Stimulated activated memory B cell treated with anti-CD40 and anti-IgM and Interleukin-4, amounts not matched to agents 10 μg/mL and 1 μg/mL and 100 μg/mL, for 72 hours (primary cell): ENCODE data around the gene RAB3B.
A peak's percentile ranks its signal among the peaks of the same experiment; 100 is the strongest.
"Not testable (repeated sequence)": the region's sequence is repeated elsewhere in the genome, so short reads cannot be mapped to it uniquely, and the experiment has no call there.

Experiments
- ATAC-seq: fragments of 150-1000 bp; cut with Tn5 transposase; 2 replicates; pipeline ENCODE4 v1.10.0; 2021
- H3K27ac Mint-ChIP-seq: one replicate; pipeline ENCODE4 v1.8.0; 2022; ENCODE audit warnings: mild to moderate bottlenecking, mixed read lengths
- H3K27me3 Mint-ChIP-seq: one replicate; pipeline ENCODE4 v1.8.0; 2022; ENCODE audit warnings: mixed read lengths
- H3K36me3 Mint-ChIP-seq: one replicate; pipeline ENCODE4 v1.8.0; 2022; ENCODE audit warnings: mixed read lengths
- H3K4me1 Mint-ChIP-seq: one replicate; pipeline ENCODE4 v1.8.0; 2022; ENCODE audit warnings: mixed read lengths
- H3K4me3 Mint-ChIP-seq: one replicate; pipeline ENCODE4 v1.8.0; 2022; ENCODE audit warnings: mild to moderate bottlenecking, moderate library complexity, mixed read lengths
- H3K9me3 Mint-ChIP-seq: one replicate; pipeline ENCODE4 v1.8.0; 2022; ENCODE audit warnings: mixed read lengths

RAB3B gene, protein sequence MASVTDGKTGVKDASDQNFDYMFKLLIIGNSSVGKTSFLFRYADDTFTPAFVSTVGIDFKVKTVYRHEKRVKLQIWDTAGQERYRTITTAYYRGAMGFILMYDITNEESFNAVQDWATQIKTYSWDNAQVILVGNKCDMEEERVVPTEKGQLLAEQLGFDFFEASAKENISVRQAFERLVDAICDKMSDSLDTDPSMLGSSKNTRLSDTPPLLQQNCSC

DNA sequence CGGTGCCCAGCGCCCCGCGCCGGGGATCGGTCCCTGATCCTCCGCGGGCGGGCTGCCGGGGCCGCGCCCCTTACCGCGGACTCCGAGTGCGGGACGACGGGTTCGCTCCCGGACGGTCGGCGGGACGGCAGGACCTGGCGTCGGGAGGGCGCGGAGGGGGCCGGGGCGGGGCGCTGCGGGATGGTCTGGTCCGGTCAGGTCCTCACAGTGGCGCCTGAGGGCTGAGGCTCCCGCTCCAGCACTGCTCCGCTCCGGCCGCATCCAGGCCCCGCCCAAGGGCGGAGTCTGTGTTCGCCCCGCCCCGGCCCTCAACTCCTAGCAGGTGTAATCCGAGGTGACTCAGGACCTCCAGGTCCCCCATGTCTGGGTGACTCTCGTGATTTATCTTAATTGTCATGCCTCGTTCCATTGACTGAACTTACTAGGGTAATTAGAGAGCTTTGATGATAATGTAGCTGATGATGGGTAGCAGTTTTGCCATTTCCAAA lies at the start of gene RAB3B:
Gene RAB3B (minus strand): TSS at position 223 of the 488 bp plus-strand sequence. CDS start 13,583 bp downstream, outside the sequence.
- H3K36me3 Mint-ChIP-seq: no peaks in the 10 kb centered on the region
- no peak within 1 kb of the TSS for H3K27ac Mint-ChIP-seq
- peaks cover 10% of the 10 kb centered on the region for H3K4me1 Mint-ChIP-seq
- H3K27me3 Mint-ChIP-seq: peaks cover 53% of the 10 kb centered on the region
- peak within 1 kb of the TSS; percentile 77 for H3K4me3 Mint-ChIP-seq
- peak; percentile 88 for ATAC-seq
- H3K9me3 Mint-ChIP-seq: no peaks in the 10 kb centered on the region

DNA sequence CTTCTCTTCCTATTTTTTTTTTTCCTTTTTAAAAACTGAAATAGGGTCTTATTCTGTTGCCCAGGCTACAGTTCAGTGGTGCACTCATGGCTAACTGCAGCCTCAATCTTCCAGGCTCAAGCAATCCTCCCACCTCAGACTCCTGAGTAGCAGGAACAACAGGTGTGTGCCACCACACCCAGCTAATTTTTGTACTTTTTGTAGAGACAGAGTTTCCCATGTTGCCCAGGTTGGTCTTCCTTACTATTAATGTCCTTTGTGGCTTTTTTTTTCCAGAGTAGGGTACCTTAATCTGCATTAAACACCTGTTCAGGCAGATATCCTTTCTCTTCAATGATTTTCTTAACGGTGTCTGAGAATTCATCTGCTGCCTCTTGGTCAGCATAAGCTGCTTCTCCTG lies 47.4 kb upstream of the RAB3B start:
- Mint-ChIP-seq H3K27ac (no peak overlapping the region), H3K36me3 (peaks cover 27% of the 10 kb centered on the region), H3K27me3 (no peaks in the 10 kb centered on the region), H3K9me3 (no peaks in the 10 kb centered on the region), H3K4me1 (peaks cover 7% of the 10 kb centered on the region), H3K4me3 (no peak overlapping the region)
- no peak for ATAC-seq

DNA sequence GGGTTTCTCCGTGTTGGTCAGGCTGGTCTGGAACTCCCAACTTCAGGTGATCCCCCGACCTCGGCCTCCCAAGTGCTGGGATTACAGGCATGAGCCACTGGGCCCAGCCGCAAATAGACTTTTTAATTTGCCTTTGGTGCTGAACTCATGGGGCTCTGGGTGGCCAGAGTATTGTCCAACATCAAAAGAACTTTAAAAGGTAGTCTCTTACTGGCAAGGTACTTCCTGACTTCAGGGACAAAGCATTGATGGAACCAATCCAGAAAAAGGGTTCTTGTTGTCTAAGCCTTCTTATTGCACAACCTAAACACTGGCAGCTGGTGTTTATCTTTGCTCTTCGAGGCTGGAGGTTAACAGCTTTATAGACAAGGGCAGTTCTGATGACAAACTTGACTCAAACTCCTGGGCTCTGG lies 46.9 kb upstream of the RAB3B start:
- Mint-ChIP-seq H3K9me3 (no peaks in the 10 kb centered on the region), H3K36me3 (peaks cover 27% of the 10 kb centered on the region), H3K4me1 (peaks cover 12% of the 10 kb centered on the region), H3K27ac (no peak overlapping the region), H3K4me3 (no peak overlapping the region), H3K27me3 (no peaks in the 10 kb centered on the region)
- ATAC-seq: no peak

DNA sequence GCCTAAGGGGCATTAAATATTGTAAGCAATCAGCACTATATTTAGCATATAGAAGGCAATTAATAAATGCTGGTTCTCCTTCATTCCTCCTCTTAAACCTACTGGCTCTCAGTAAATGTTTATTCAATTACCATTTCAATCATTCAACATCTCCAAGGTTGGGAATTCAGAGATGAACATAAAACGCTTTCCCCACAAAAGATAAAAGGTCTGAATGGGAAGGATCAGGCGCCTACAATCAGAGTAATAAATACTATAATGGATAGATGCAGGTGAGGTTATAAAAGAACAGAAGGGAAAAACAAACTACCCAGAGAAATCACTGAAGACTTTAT lies 43.5 kb upstream of the RAB3B start:
- Mint-ChIP-seq H3K27me3 (no peaks in the 10 kb centered on the region), H3K36me3 (peaks cover 36% of the 10 kb centered on the region), H3K4me1 (peaks cover 38% of the 10 kb centered on the region), H3K9me3 (no peaks in the 10 kb centered on the region), H3K27ac (peak overlapping the region; percentile 98), H3K4me3 (peak overlapping the region; percentile 93)
- ATAC-seq: no peak

DNA sequence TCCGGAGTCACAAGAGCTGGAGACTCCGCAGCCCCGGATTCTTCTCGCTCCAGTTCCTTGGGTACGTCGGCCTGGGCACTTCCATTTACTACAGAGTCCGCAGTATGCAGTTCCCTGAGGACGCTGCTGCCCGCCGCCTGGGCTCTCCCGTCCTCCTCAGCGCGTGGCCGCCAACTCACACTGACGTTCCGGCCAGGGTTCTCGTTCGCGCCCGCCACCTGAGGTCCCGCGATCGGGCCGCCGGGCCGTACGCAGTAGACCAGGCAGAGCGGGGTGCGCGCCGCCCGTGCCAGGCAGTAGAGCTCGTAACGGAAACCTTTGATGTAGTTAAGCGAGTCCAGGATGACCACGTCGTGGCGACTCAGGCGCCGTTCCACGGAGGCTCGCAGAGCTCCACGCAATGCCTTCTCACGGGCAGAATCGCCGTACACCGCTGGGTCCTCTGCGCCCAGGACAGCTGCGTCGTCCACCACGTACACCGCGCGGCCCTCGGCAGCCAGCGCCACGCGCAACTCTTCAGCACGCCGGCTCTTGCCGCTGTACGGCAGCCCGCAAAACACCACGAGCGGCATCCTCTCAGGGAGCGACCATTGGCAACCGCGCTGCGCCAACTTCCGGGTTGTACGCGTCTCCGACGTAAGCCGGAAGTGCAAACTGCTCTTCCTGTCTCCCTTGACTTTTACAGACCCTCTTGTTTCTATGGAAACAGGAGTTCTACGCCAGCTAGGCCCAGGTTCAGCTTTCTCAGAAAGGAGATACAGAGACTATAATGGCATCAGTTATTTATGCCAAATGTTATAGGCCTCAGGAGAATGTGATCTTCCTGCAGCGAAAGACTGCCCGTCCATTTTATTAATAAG lies 42.9 kb upstream of the RAB3B start, which contains the start of gene KTI12:
Gene KTI12 (minus strand): TSS at position 621 of the 860 bp plus-strand sequence. CDS start 49 bp downstream, at position 572.
- no peaks in the 10 kb centered on the region for H3K27me3 Mint-ChIP-seq
- no peaks in the 10 kb centered on the region for H3K9me3 Mint-ChIP-seq
- ATAC-seq: peak; percentile 97
- peaks cover 38% of the 10 kb centered on the region for H3K4me1 Mint-ChIP-seq
- peaks cover 32% of the 10 kb centered on the region for H3K36me3 Mint-ChIP-seq
- H3K27ac Mint-ChIP-seq: peak within 1 kb of the TSS; percentile 98
- peak within 1 kb of the TSS; percentile 93 for H3K4me3 Mint-ChIP-seq

DNA sequence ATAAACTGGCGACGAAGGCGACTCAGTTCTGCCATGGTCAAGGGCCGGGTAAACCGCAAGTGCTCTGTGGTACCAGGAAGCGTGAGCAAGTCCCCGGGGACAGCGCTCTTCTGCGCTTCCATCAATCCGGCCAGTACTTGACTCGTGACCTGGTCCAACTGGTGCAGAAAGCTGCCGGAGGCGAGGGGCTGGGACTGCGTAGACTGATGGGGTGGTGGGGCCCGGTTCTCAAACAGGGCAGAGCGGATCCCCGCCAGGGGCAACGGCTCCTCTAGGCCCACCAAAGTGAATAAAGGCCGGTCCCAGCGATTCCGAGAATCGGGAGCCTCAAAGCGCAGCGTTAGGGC lies 42.3 kb upstream of the RAB3B start:
- peak; percentile 50 for ATAC-seq
- Mint-ChIP-seq H3K36me3 (peaks cover 26% of the 10 kb centered on the region), H3K4me3 (peak overlapping the region; percentile 93), H3K4me1 (peaks cover 38% of the 10 kb centered on the region), H3K27ac (peak overlapping the region; percentile 98), H3K27me3 (no peaks in the 10 kb centered on the region), H3K9me3 (no peaks in the 10 kb centered on the region)

DNA sequence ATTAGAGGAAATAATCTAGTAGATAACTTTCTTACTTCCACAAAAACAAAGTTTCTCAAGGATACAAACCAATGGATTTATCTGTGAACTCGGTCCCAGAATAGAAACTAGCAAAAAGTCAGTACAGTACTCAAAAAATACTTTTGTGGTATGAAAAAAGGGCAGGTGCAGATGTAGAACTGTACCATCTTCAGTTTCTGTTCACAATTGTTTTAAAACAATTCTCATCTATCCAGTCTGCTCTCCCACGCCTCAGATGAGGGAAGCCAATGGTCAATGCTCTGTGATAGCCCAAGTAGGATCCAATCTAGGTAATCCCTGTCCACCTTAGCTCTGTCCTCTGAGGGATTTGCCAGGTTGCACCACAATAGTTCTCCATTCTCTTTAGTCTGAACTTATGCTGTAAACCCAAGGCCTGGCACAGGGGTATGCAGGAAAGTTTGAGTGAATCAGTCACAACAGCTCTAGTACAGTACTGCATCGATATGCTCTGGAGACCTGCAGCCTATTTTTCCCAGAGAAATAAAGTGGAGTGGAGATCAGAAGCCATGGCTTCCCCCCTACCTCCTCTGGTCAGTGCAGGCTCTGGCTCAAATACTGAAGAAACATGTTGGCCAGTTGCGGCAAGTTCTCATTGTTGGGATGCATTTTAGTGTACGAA lies 41.8 kb upstream of the RAB3B start:
- Mint-ChIP-seq H3K9me3 (no peaks in the 10 kb centered on the region), H3K4me1 (peaks cover 38% of the 10 kb centered on the region), H3K36me3 (peaks cover 27% of the 10 kb centered on the region), H3K27ac (peak overlapping the region; percentile 98), H3K4me3 (peak overlapping the region; percentile 93), H3K27me3 (no peaks in the 10 kb centered on the region)
- no peak for ATAC-seq

DNA sequence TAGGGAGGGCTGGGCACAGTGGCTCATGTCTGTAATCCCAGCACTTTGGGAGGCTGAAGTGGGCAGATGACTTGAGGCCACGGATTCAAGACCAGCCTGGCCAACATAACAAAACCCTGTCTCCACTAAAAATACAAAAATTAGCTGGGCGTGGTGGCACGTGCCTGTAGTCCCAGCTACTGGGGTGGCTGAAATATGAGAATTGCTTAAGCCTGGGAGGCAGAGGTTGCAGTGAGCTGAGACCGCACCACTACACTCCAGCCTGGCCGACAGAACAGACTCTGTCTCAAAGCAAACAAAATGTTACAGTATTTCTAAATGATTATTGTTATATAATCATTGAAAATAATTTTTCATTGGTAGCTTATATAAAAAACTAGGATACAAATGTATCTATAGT lies 38.3 kb upstream of the RAB3B start:
- ATAC-seq: not testable (repeated sequence)

DNA sequence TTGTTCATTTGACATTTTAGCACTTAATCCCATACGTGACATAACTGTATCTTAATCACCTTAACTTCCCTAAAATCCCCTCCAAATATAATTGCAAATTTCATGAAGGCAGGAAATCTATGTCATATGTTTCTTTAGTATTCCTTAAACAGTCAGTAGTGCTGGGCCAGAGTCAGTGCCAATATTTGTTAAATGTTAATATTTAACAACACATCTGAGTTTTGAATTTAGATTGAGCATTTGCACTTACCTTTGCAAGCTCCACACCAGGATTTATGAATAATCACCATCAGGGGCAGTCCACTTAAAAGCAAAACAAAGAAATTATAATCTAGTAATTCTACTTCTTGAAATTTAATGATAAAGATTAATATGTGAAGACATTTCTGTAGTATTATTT lies 37.8 kb upstream of the RAB3B start:
- no peaks in the 10 kb centered on the region for H3K9me3 Mint-ChIP-seq
- H3K4me3 Mint-ChIP-seq: no peak overlapping the region
- no peak for ATAC-seq
- peaks cover 31% of the 10 kb centered on the region for H3K4me1 Mint-ChIP-seq
- no peak overlapping the region for H3K27ac Mint-ChIP-seq
- H3K27me3 Mint-ChIP-seq: no peaks in the 10 kb centered on the region
- H3K36me3 Mint-ChIP-seq: peaks cover 40% of the 10 kb centered on the region

More for the DNA sequence above, 38.3 kb upstream of the RAB3B start:
- H3K27me3 Mint-ChIP-seq, H3K4me3 Mint-ChIP-seq, H3K9me3 Mint-ChIP-seq, H3K27ac Mint-ChIP-seq: not testable (repeated sequence)
- peaks cover 34% of the 10 kb centered on the region for H3K4me1 Mint-ChIP-seq
- peaks cover 35% of the 10 kb centered on the region for H3K36me3 Mint-ChIP-seq

DNA sequence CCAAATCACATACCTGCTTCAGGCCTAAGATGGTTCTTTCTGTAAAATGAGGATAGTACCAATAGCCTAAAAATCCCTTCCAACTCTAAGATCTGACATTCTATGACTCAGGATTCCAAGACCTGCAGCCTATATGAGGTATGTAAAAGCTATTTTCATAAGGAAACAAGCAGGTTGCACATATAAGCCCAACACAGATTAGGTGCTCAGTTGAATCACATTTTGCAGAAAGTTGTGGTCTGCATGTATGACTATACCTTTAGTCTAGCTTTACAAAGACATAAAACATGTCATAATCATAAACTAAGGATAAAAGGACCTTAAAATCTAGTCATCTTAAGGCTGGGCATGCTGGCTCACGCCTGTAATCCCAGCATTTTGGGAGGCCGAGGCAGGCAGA lies 35.8 kb upstream of the RAB3B start:
- Mint-ChIP-seq H3K4me3 (no peak overlapping the region), H3K4me1 (peaks cover 17% of the 10 kb centered on the region), H3K36me3 (peaks cover 54% of the 10 kb centered on the region), H3K27me3 (no peaks in the 10 kb centered on the region), H3K27ac (no peak overlapping the region), H3K9me3 (no peaks in the 10 kb centered on the region)
- ATAC-seq: no peak

DNA sequence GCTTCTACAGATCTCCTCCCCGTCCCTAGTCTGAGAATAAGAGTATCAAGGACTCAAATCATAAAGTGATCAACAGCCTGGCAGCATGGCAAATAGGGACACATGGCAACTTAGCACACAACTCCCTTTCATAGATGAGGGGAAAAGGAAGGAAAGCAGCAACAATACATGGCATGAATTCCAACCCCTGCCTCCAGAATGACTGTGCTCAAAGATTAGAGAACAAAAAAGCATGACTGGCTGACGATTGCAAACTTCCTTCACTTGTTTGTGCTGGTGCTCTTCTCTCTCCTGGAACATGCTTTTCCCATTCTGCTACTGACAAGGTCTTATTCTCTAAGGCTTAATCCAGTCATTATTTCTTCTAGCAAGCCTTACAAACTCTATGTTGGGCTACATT lies 31.6 kb upstream of the RAB3B start:
- H3K36me3 Mint-ChIP-seq: peaks cover 58% of the 10 kb centered on the region
- H3K9me3 Mint-ChIP-seq: no peaks in the 10 kb centered on the region
- ATAC-seq: no peak
- no peak overlapping the region for H3K27ac Mint-ChIP-seq
- no peaks in the 10 kb centered on the region for H3K4me1 Mint-ChIP-seq
- no peak overlapping the region for H3K4me3 Mint-ChIP-seq
- H3K27me3 Mint-ChIP-seq: no peaks in the 10 kb centered on the region

DNA sequence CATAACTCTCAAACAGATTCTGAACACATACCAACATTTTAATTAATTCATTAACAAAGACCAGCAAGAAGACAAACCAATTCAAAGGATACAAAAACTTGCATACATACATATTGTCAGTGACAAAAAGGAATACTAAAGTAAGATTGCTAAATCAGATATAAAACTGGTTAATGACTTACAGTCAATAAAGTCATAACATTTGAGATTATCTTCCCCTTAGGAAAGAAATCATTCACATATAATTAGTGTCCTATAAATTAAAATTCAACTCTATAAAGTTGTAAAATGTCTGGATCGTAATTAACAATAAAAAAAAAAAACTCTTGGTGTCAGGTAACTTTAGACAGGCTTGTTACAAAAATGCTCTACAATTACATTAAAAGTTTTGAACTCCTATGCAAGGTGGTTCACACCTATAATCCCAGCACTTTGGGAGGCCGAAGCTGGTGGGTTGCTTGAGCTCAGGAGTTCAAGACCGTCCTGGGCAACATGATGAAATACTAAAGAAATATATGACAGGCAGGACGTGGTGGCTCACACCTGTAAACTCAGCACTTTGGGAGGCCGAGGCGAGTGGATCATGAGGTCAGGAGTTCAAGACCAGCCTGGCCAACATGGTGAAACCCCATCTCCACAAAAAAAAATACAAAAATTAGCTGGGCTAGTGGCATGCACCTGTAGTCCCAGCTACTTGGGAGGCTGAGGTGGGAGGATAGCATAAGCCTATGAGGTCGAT lies 17.7 kb upstream of the RAB3B start:
- Mint-ChIP-seq H3K4me1 (peaks cover 4% of the 10 kb centered on the region), H3K4me3 (no peak overlapping the region), H3K36me3 (no peaks in the 10 kb centered on the region), H3K9me3 (no peaks in the 10 kb centered on the region), H3K27ac (no peak overlapping the region), H3K27me3 (peaks cover 32% of the 10 kb centered on the region)
- no peak for ATAC-seq

DNA sequence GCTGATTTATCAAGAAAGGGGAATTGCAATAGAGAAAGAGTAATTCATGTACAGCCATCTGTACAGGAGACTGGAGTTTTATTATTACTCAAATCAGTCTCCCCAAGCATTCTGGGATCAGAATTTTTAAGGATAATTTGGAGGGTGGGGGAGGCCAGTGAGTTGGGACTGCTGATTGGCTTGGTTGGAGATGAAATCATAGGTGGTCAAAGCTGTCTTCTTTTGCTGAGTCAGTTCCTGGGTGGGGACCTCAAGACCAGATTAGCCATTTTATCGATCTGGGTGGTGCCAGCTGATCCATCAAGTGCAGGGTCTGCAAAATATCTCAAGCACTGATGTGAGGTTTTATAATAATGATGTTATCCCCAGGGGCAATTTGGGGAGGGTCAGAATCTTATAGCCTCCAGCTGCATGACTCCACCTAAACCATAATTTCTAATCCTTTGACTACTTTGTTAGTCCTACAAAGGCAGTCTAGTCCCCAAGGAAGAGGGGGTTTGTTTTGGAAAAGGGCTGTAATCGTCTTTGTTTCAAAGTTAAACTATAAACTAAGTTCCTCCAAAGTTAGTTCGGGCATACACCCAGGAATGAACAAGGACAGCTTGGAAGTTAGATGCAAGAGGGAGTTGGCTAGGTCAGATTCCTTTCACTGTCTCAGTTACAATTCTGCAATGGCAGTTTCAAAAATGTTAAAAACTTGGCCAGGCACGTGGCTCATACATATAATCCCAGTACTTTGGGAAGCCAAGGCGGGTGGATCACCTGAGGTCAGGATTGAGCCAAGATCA lies 16.9 kb upstream of the RAB3B start:
- no peak for ATAC-seq
- peaks cover 4% of the 10 kb centered on the region for H3K4me1 Mint-ChIP-seq
- H3K9me3 Mint-ChIP-seq: no peaks in the 10 kb centered on the region
- H3K36me3 Mint-ChIP-seq: no peaks in the 10 kb centered on the region
- H3K27me3 Mint-ChIP-seq: peaks cover 35% of the 10 kb centered on the region
- H3K27ac Mint-ChIP-seq: no peak overlapping the region
- no peak overlapping the region for H3K4me3 Mint-ChIP-seq

DNA sequence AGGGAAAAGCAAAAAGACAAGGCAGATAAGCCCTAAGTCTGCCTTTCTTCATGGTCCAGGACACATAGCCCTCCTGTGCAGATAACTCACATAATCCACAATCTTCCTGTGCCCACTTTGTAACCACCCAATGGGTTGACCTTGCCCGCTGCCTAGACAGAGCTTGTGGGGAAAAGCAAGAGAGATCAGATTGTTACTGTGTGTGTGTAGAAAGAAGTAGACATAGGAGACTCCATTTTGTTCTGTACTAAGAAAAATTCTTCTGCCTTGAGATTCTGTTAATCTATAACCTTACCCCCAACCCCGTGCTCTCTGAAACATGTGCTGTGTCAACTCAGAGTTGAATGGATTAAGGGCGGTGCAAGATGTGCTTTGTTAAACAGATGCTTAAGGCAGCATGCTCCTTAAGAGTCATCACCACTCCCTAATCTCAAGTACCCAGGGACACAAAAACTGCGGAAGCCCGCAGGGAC lies 15.6 kb upstream of the RAB3B start:
- H3K4me3 Mint-ChIP-seq, ATAC-seq, H3K36me3 Mint-ChIP-seq, H3K9me3 Mint-ChIP-seq, H3K4me1 Mint-ChIP-seq, H3K27ac Mint-ChIP-seq: not testable (repeated sequence)
- peaks cover 35% of the 10 kb centered on the region for H3K27me3 Mint-ChIP-seq
